SK-MEL-5 (cell line): ENCODE measurements around the gene ZDBF2. TPM values are rescaled to one million over a fixed set of nuclear protein-coding genes. Genes with fewer than 3 reads are reported as not detected.
"Not testable (repeated sequence)": the region's sequence is repeated elsewhere in the genome, so short reads cannot be mapped to it uniquely, and the experiment has no call there.

Experiments used
- DNase-seq: peaks from one replicate; pipeline ENCODE4 v3.0.0-alpha.2; 2016; ENCODE audit warnings: low read depth, low spot score
- in situ Hi-C: cut with HindIII; loops from 2 replicates; pipeline ENCODE4 v1.10.0; 2016; ENCODE audit warnings: low sequenced_read_pairs, high pct_unique_total_duplicates, low pct_unique_long_range_greater_than_20kb
- total RNA-seq: library from RNA; depleted of rRNA; stranded (reverse); fragments of >200 nt; shearing (Covaris generic); gene quantifications from 2 replicates; pipeline ENCODE4 v1.2.3, GENCODE V29; 2014

ZDBF2 gene
- total RNA-seq, 1 experiment from 2014 or later: 13.1 TPM

GRCh38 chr2:206256706-206257205 is 17.7 kb upstream of the ZDBF2 start:
- in situ Hi-C loops: no loop called here
- DNase-seq: peak; percentile 55

- DNase-seq: no peak
- in situ Hi-C loops: no loop called here
Measured at GRCh38 chr2:206257350-206257749, 17.1 kb upstream of the ZDBF2 start.

GRCh38 chr2:206257861-206258260 is 16.6 kb upstream of the ZDBF2 start:
- DNase-seq: no peak
- in situ Hi-C loops: no loop called here

- DNase-seq, in situ Hi-C loops: not testable (repeated sequence)
Measured at GRCh38 chr2:206258615-206259014, 15.8 kb upstream of the ZDBF2 start.

- DNase-seq: no peak
- in situ Hi-C loops: no loop called here
Measured at GRCh38 chr2:206259376-206260187, 14.9 kb upstream of the ZDBF2 start.

- in situ Hi-C loops: no loop called here
- DNase-seq: peak; percentile 61
Measured at GRCh38 chr2:206260188-206261012, 14.1 kb upstream of the ZDBF2 start.

GRCh38 chr2:206263959-206264603 is 10.4 kb upstream of the ZDBF2 start:
- in situ Hi-C loops: no loop called here
- no peak for DNase-seq

GRCh38 chr2:206266130-206267125 is 8.0 kb upstream of the ZDBF2 start:
- no peak for DNase-seq
- in situ Hi-C loops: no loop called here

- in situ Hi-C loops: no loop called here
- DNase-seq: no peak
Measured at GRCh38 chr2:206267567-206267966, 6.9 kb upstream of the ZDBF2 start.

GRCh38 chr2:206271065-206271464 is 3.4 kb upstream of the ZDBF2 start:
- in situ Hi-C loops: no loop called here

GRCh38 chr2:206273905-206274304 is 558 bp upstream of the ZDBF2 start:
- no peak for DNase-seq
- in situ Hi-C loops: no loop called here

More at GRCh38 chr2:206271065-206271464, 3.4 kb upstream of the ZDBF2 start:
- no peak for DNase-seq

- in situ Hi-C loops: no loop called here
- DNase-seq: peak; percentile 63
Measured at GRCh38 chr2:206275312-206276055, 1.0 kb downstream of the ZDBF2 start.

- DNase-seq: no peak
- in situ Hi-C loops: no loop called here
Measured at GRCh38 chr2:206276169-206276942, 1.9 kb downstream of the ZDBF2 start.

GRCh38 chr2:206277503-206277902 is 3.0 kb downstream of the ZDBF2 start:
- DNase-seq: no peak

GRCh38 chr2:206282746-206283145 is 8.3 kb downstream of the ZDBF2 start:
- in situ Hi-C loops: no loop called here
- DNase-seq: no peak

More at GRCh38 chr2:206277503-206277902, 3.0 kb downstream of the ZDBF2 start:
- in situ Hi-C loops: no loop called here

- in situ Hi-C loops: no loop called here
- DNase-seq: no peak
Measured at GRCh38 chr2:206287197-206287596, 12.7 kb downstream of the ZDBF2 start.
